GM23338 (cell line): ENCODE measurements around the gene CD247. TPM values are rescaled to one million over a fixed set of nuclear protein-coding genes. Genes with fewer than 3 reads are reported as not detected.

Experiments
- ATAC-seq: fragments of 200-7000 bp; cut with Tn5 transposase; 3 replicates; pipeline ENCODE4 v1.9.1; 2020
- DNase-seq: peaks from one replicate; pipeline ENCODE4 v3.0.0-alpha.2; 2015; ENCODE audit warnings: low spot score
- H2AFZ ChIP-seq: fragments of 200-600 bp; sonication (generic); 2 replicates; pipeline ENCODE4 v1.8.0; 2016; ENCODE audit warnings: antibody characterized with exemption, mild to moderate bottlenecking, moderate library complexity
- H3F3A ChIP-seq: fragments of 200-600 bp; sonication (generic); replicated peaks from 2 replicates; pipeline ENCODE4 v1.8.0; 2017; ENCODE audit warnings: antibody characterized with exemption, mixed run types, low read depth
- H3K27ac ChIP-seq: fragments of 200-600 bp; sonication (generic); 2 replicates; pipeline ENCODE4 v1.6.1; 2016; ENCODE audit warnings: low read depth
- H3K27me3 ChIP-seq: fragments of 200-600 bp; sonication (generic); 2 replicates; pipeline ENCODE4 v1.8.0; 2016; ENCODE audit warnings: mild to moderate bottlenecking, mixed run types, moderate library complexity; ENCODE audit not compliant: insufficient read depth
- H3K36me3 ChIP-seq: fragments of 200-600 bp; sonication (generic); 2 replicates; pipeline ENCODE4 v1.8.0; 2016; ENCODE audit warnings: mild to moderate bottlenecking; ENCODE audit not compliant: insufficient read depth
- H3K4me1 ChIP-seq: fragments of 200-600 bp; sonication (generic); 2 replicates; pipeline ENCODE4 v1.8.0; 2016; ENCODE audit warnings: mild to moderate bottlenecking, moderate library complexity; ENCODE audit not compliant: insufficient read depth
- H3K4me2 ChIP-seq: fragments of 200-600 bp; sonication (generic); 2 replicates; pipeline ENCODE4 v1.7.1; 2017; ENCODE audit warnings: mixed run types
- H3K4me3 ChIP-seq: fragments of 200-600 bp; sonication (generic); 2 replicates; pipeline ENCODE4 v1.6.1; 2016; ENCODE audit warnings: mixed run types
- H3K79me2 ChIP-seq: fragments of 200-600 bp; sonication (generic); replicated peaks from 2 replicates; pipeline ENCODE4 v1.8.0; 2017; ENCODE audit warnings: mild to moderate bottlenecking; ENCODE audit not compliant: insufficient read depth
- H3K9me2 ChIP-seq: fragments of 200-600 bp; sonication (generic); 2 replicates; pipeline ENCODE4 v1.8.0; 2017; ENCODE audit not compliant: insufficient read depth
- H4K20me1 ChIP-seq: fragments of 200-600 bp; sonication (generic); replicated peaks from 2 replicates; pipeline ENCODE4 v1.8.0; 2017; ENCODE audit warnings: mild to moderate bottlenecking; ENCODE audit not compliant: insufficient read depth
- H3K27ac Mint-ChIP-seq: 2 replicates; pipeline ENCODE4 v1.8.0; 2020; ENCODE audit warnings: inconsistent platforms, mild to moderate bottlenecking, moderate library complexity, mixed read lengths
- H3K27me3 Mint-ChIP-seq: 3 replicates; pipeline ENCODE4 v1.8.0; 2022; ENCODE audit warnings: low read depth, mild to moderate bottlenecking, moderate library complexity, mixed read lengths, inconsistent platforms; ENCODE audit not compliant: insufficient read depth, poor library complexity
- H3K36me3 Mint-ChIP-seq: 3 replicates; pipeline ENCODE4 v1.8.0; 2021; ENCODE audit warnings: low read depth, mild to moderate bottlenecking, inconsistent platforms, moderate library complexity, mixed read lengths
- H3K4me1 Mint-ChIP-seq: 3 replicates; pipeline ENCODE4 v1.8.0; 2020; ENCODE audit warnings: mild to moderate bottlenecking, inconsistent platforms, mixed read lengths
- H3K4me3 Mint-ChIP-seq: 3 replicates; pipeline ENCODE4 v1.8.0; 2021; ENCODE audit warnings: moderate library complexity, mild to moderate bottlenecking, inconsistent platforms, mixed read lengths
- H3K9me3 Mint-ChIP-seq: 3 replicates; pipeline ENCODE4 v1.8.0; 2020; ENCODE audit warnings: moderate library complexity, mild to moderate bottlenecking, inconsistent platforms, mixed read lengths
- CTCF ChIP-seq, 2 experiments: fragments of 200-600 bp in 1 of 2; sonication (generic) in 1 of 2; conservative IDR thresholded peaks; 2 replicates each; pipeline versions ENCODE4 v1.5.1 to v1.6.1; 2016 to 2017; ENCODE audit warnings: antibody characterized with exemption in 2 of 2, low read depth in 2 of 2, mild to moderate bottlenecking in 2 of 2, moderate library complexity in 1 of 2
- ETS1 ChIP-seq: IDR thresholded peaks from 2 replicates; pipeline ENCODE4 v1.6.1; 2016; ENCODE audit warnings: antibody characterized with exemption
- EZH2 ChIP-seq: fragments of 200-600 bp; sonication (generic); IDR thresholded peaks from one replicate; pipeline ENCODE4 v1.8.0; 2017; ENCODE audit warnings: antibody characterized with exemption, mild to moderate bottlenecking, low read depth; ENCODE audit not compliant: unreplicated experiment
- EZH2phosphoT487 ChIP-seq: fragments of 200-600 bp; sonication (generic); IDR thresholded peaks from one replicate; pipeline ENCODE4 v1.8.1; 2018; ENCODE audit warnings: antibody characterized with exemption; ENCODE audit not compliant: unreplicated experiment
- JUNB ChIP-seq: IDR thresholded peaks from one replicate; pipeline ENCODE4 v1.6.1; 2016; ENCODE audit warnings: antibody characterized with exemption; ENCODE audit not compliant: unreplicated experiment
- NANOG ChIP-seq: IDR thresholded peaks from 2 replicates; pipeline ENCODE4 v1.6.1; 2016; ENCODE audit warnings: antibody characterized with exemption, borderline replicate concordance
- POLR2AphosphoS5 ChIP-seq: IDR thresholded peaks from 2 replicates; pipeline ENCODE4 v1.6.1; 2016; ENCODE audit warnings: antibody characterized with exemption, low read depth
- REST ChIP-seq: IDR thresholded peaks from one replicate; pipeline ENCODE4 v1.6.1; 2018; ENCODE audit warnings: antibody characterized with exemption; ENCODE audit not compliant: unreplicated experiment
- STAT1 ChIP-seq: IDR thresholded peaks from one replicate; pipeline ENCODE4 v1.6.1; 2016; ENCODE audit warnings: antibody characterized with exemption; ENCODE audit not compliant: unreplicated experiment
- ZNF114 ChIP-seq: fragments of 250-450 bp; sonication (Bioruptor Pico); IDR thresholded peaks from 2 replicates; pipeline ENCODE4 v1.5.0; 2020; ENCODE audit warnings: mild to moderate bottlenecking, moderate library complexity
- ZNF462 ChIP-seq: fragments of 250-450 bp; sonication (Bioruptor Pico); IDR thresholded peaks from 2 replicates; pipeline ENCODE4 v1.5.0; 2020; ENCODE audit warnings: mild to moderate bottlenecking, moderate library complexity
- polyA plus RNA-seq: library from polyadenylated mRNA; unstranded; fragments of >200 nt; fragmentation: Nextera tagmentation; extraction: Ambion mirVana; gene quantifications from 2 replicates; pipeline ENCODE4 v1.2.1, GENCODE V29; 2016
- total RNA-seq: library from RNA; depleted of rRNA; stranded (reverse); fragments of >200 nt; shearing (Covaris generic); gene quantifications from 2 replicates; pipeline ENCODE4 v1.2.3, GENCODE V29; 2014

Gene CD247
- total and polyA plus RNA-seq, 2 experiments from 2014 or later, result 1.2 to 1.4 TPM

- TF ChIP-seq ETS1, result no peak
- no peak for TF ChIP-seq REST
- no peak for TF ChIP-seq EZH2
- TF ChIP-seq ZNF114 (CRISPR knock-in tag), result no peak
- no peak for TF ChIP-seq EZH2phosphoT487
- TF ChIP-seq NANOG, result no peak
- no peak for TF ChIP-seq POLR2AphosphoS5
- TF ChIP-seq CTCF (conservative IDR thresholded peaks at IDR 0.05; ENCODE audit: low read depth in 2 of 2), result no peak
- no peak for TF ChIP-seq STAT1
Observed at GRCh38 chr1:167454304-167454893, 63.9 kb downstream of the CD247 start (continued).

- Mint-ChIP-seq H3K4me1 (peaks cover 23% of the 10 kb centered on the region), H3K9me3 (no peaks in the 10 kb centered on the region), H3K27ac (no peak overlapping the region), H3K4me3 (no peak overlapping the region), H3K36me3 (no peaks in the 10 kb centered on the region), H3K27me3 (peaks cover 30% of the 10 kb centered on the region)
- Histone ChIP-seq H3K4me1 (peaks cover 10% of the 10 kb centered on the region; the same call in 1 of the 2 replicates), H3K27me3 (peaks cover 49% of the 10 kb centered on the region), H3K9me2 (no peaks in the 10 kb centered on the region), H3K79me2 (no peaks in the 10 kb centered on the region), H3K36me3 (no peaks in the 10 kb centered on the region), H3K4me2 (no peak overlapping the region), H2AFZ (no peak overlapping the region), H3K4me3 (no peak overlapping the region), H3F3A (peaks cover 2% of the 10 kb centered on the region; the same call in 1 of the 2 replicates), H3K27ac (no peak overlapping the region), H4K20me1 (no peaks in the 10 kb centered on the region)
- ATAC-seq (no peak), DNase-seq (no peak)
- no peak for TF ChIP-seq ZNF114 (CRISPR knock-in tag)
- TF ChIP-seq ZNF462, result no peak
- TF ChIP-seq NANOG, result no peak
- TF ChIP-seq EZH2phosphoT487, result no peak
- TF ChIP-seq ETS1, result no peak
- no peak for TF ChIP-seq JUNB
- TF ChIP-seq POLR2AphosphoS5, result no peak
Observed at GRCh38 chr1:167453123-167453522, 65.2 kb downstream of the CD247 start.
